Hepatocyte (in vitro differentiated cells): Measurements from ENCODE around the gene C4orf50. TPM values are rescaled to one million over a fixed set of nuclear protein-coding genes. Genes with fewer than 3 reads are reported as not detected.

Experiments used
- DNase-seq: peaks from one replicate; pipeline ENCODE4 v3.0.0-alpha.2; 2016; ENCODE audit warnings: low spot score
- H2AFZ ChIP-seq: fragments of 200-600 bp; sonication (generic); 2 replicates; pipeline ENCODE4 v1.6.0; 2016; ENCODE audit warnings: antibody characterized with exemption, mild to moderate bottlenecking
- H3K27ac ChIP-seq: fragments of 200-600 bp; sonication (generic); 2 replicates; pipeline ENCODE4 v1.5.1; 2016; ENCODE audit warnings: mild to moderate bottlenecking
- H3K27me3 ChIP-seq: fragments of 200-600 bp; sonication (generic); 2 replicates; pipeline ENCODE4 v1.6.1; 2016
- H3K36me3 ChIP-seq: fragments of 200-600 bp; sonication (generic); replicated peaks from 2 replicates; pipeline ENCODE4 v1.5.1; 2016; ENCODE audit warnings: low read depth; ENCODE audit not compliant: insufficient read depth
- H3K4me1 ChIP-seq: fragments of 200-600 bp; sonication (generic); 2 replicates; pipeline ENCODE4 v1.5.1; 2016; ENCODE audit warnings: mild to moderate bottlenecking, moderate library complexity; ENCODE audit not compliant: insufficient read depth
- H3K4me2 ChIP-seq: fragments of 200-600 bp; sonication (generic); 2 replicates; pipeline ENCODE4 v1.6.0; 2016
- H3K4me3 ChIP-seq: fragments of 200-600 bp; sonication (generic); 2 replicates; pipeline ENCODE4 v1.5.1; 2016; ENCODE audit warnings: mild to moderate bottlenecking
- H3K79me2 ChIP-seq: fragments of 200-600 bp; sonication (generic); 2 replicates; pipeline ENCODE4 v1.6.0; 2017; ENCODE audit warnings: mild to moderate bottlenecking
- H3K9me2 ChIP-seq: fragments of 200-600 bp; sonication (generic); replicated peaks from 2 replicates; pipeline ENCODE4 v1.6.0; 2017; ENCODE audit warnings: mild to moderate bottlenecking; ENCODE audit not compliant: insufficient read depth
- H3K9me3 ChIP-seq: fragments of 200-600 bp; sonication (generic); 2 replicates; pipeline ENCODE4 v1.5.1; 2016; ENCODE audit warnings: low read depth, mild to moderate bottlenecking
- H4K20me1 ChIP-seq: fragments of 200-600 bp; sonication (generic); 2 replicates; pipeline ENCODE4 v1.6.0; 2016; ENCODE audit warnings: mild to moderate bottlenecking; ENCODE audit not compliant: insufficient read depth, poor library complexity, severe bottlenecking
- EZH2 ChIP-seq: fragments of 200-600 bp; sonication (generic); IDR thresholded peaks from 2 replicates; pipeline ENCODE4 v1.6.1; 2016; ENCODE audit warnings: antibody characterized with exemption, mild to moderate bottlenecking, borderline replicate concordance
- EZH2phosphoT487 ChIP-seq: fragments of 200-600 bp; sonication (generic); IDR thresholded peaks from one replicate; pipeline ENCODE4 v1.6.1; 2018; ENCODE audit warnings: antibody characterized with exemption, mild to moderate bottlenecking, low read depth, moderate library complexity; ENCODE audit not compliant: unreplicated experiment, severe bottlenecking
- WGBS: methylation state at CpG from one replicate; pipeline ENCODE4 v1.1.6; 2016; ENCODE audit warnings: low lambda C conversion rate; ENCODE audit errors: missing lambda C conversion rate; 5-methylcytosine and 5-hydroxymethylcytosine counted together
- polyA plus RNA-seq: library from polyadenylated mRNA; unstranded; fragments of >200 nt; fragmentation: Nextera tagmentation; extraction: Ambion mirVana; gene quantifications from 2 replicates; pipeline ENCODE4 v1.2.1, GENCODE V29; 2016
- total RNA-seq: library from RNA; depleted of rRNA; stranded (reverse); fragments of >200 nt; gene quantifications from 2 replicates; pipeline ENCODE4 v1.2.3, GENCODE V29; 2014
- TF ChIP-seq, protein P1 (sequence below): fragments of 200-600 bp; sonication (generic); IDR thresholded peaks from 2 replicates; pipeline ENCODE4 v1.5.1; 2016; ENCODE audit warnings: antibody characterized with exemption, mild to moderate bottlenecking; ENCODE audit not compliant: poor library complexity

The C4orf50 gene
- total and polyA plus RNA-seq, 2 experiments from 2014 or later: not detected

DNA sequence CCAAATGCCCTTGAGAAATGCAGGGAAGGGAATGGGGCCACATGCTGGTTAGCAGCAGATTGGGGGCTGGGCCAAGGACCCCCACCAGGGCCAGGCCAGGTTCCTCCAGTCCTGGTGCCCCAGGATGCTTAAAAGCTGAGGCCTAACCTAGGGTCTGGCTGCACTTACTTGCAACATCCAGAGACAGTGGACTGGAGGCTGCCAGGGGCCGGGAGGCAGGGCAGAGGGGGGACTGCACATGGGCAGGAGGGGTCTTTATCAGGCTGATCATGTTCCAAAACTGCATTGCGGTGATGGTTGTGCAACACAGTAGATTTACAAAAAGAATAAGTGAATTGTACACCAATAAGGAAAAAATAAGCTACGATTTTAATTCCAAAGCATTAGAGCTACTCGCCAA is 36.8 kb upstream of the C4orf50 start:
- no peak for TF ChIP-seq EZH2phosphoT487
- no peak for TF ChIP-seq EZH2
- TF ChIP-seq, protein P1, sequence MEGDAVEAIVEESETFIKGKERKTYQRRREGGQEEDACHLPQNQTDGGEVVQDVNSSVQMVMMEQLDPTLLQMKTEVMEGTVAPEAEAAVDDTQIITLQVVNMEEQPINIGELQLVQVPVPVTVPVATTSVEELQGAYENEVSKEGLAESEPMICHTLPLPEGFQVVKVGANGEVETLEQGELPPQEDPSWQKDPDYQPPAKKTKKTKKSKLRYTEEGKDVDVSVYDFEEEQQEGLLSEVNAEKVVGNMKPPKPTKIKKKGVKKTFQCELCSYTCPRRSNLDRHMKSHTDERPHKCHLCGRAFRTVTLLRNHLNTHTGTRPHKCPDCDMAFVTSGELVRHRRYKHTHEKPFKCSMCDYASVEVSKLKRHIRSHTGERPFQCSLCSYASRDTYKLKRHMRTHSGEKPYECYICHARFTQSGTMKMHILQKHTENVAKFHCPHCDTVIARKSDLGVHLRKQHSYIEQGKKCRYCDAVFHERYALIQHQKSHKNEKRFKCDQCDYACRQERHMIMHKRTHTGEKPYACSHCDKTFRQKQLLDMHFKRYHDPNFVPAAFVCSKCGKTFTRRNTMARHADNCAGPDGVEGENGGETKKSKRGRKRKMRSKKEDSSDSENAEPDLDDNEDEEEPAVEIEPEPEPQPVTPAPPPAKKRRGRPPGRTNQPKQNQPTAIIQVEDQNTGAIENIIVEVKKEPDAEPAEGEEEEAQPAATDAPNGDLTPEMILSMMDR: no peak
- Histone ChIP-seq H3K9me3 (no peaks in the 10 kb centered on the region), H3K4me3 (no peak overlapping the region), H3K4me1 (no peaks in the 10 kb centered on the region), H2AFZ (no peak overlapping the region), H3K27ac (no peak overlapping the region), H3K79me2 (no peaks in the 10 kb centered on the region), H3K4me2 (no peak overlapping the region), H3K27me3 (no peaks in the 10 kb centered on the region), H3K36me3 (no peaks in the 10 kb centered on the region), H4K20me1 (no peaks in the 10 kb centered on the region), H3K9me2 (no peaks in the 10 kb centered on the region)
- no peak for DNase-seq
- 97% methylated on average over 4 of the region's 4 CpGs for WGBS

DNA sequence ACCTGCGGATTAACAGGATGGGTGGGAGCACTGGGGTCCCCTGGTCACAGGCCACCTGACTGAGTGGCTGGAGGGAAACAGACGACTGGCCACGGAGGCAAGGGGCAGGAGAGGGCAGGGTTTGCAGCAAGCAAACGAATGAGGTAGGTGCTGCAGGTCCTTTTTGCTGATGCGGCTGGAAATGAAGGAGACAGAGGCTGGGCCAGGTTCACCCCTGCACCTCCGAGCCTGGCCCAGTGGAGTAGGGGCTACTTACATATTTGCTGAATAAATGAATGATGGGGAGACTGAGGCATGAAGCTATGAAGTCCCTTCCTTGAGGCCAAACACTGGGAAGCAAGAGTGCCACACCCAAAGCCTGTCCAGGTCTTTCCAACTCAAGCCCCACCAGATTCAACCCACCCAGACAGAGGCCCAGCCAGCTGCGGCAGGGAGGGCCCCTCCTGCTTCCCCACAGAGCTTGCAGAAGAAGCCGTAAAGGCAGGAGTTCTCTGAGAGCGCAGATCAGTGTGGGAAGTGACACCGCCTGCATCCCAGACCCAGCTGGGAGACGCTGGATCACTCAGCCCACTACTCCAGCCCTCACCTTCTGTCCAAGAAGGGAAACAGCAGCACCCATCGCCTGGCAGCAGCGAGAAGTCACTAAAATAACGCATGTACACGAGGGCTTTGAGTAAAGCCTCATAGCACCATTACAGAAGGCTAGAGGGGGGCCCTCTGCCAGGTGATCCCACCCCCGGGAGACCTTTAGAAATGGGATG is 36.1 kb upstream of the C4orf50 start:
- Histone ChIP-seq H3K9me2 (no peaks in the 10 kb centered on the region), H3K79me2 (no peaks in the 10 kb centered on the region), H3K4me2 (no peak overlapping the region), H3K4me1 (no peaks in the 10 kb centered on the region), H4K20me1 (no peaks in the 10 kb centered on the region), H3K36me3 (no peaks in the 10 kb centered on the region), H3K9me3 (no peaks in the 10 kb centered on the region), H3K27ac (no peak overlapping the region), H3K4me3 (no peak overlapping the region), H2AFZ (no peak overlapping the region), H3K27me3 (no peaks in the 10 kb centered on the region)
- WGBS: 72% methylated on average over 16 of the region's 16 CpGs
- TF ChIP-seq EZH2 (no peak), EZH2phosphoT487 (no peak)
- TF ChIP-seq, protein P1: no peak
- DNase-seq: no peak

DNA sequence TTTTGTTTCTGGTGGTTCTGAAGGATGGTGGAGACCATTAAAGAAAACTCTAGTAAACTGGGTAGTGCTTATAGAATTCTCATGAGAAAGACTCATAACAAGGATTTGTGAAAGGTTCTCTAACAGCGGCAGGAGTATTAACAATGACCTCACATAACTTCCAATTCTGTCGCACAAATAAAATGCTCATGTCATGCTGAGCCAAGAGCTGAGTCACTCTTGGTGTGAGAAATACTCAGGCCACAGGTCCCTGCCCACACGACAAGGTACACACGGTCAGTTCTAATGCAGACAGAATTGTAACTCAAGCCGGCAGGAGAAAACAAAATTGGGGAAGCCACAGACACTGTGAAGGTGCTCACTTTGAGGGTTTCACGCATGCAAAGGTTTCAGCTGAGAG is 34.4 kb upstream of the C4orf50 start:
- no peak overlapping the region for H3K4me2 ChIP-seq
- no peak overlapping the region for H3K27ac ChIP-seq
- TF ChIP-seq EZH2phosphoT487 (no peak), EZH2 (no peak)
- TF ChIP-seq, protein P1: no peak
- no peak overlapping the region for H2AFZ ChIP-seq
- WGBS: 77% methylated on average over 6 of the region's 6 CpGs
- H3K4me3 ChIP-seq: no peak overlapping the region
- peaks cover 10% of the 10 kb centered on the region for H3K27me3 ChIP-seq
- no peaks in the 10 kb centered on the region for H4K20me1 ChIP-seq
- DNase-seq: no peak
- H3K36me3 ChIP-seq: no peaks in the 10 kb centered on the region
- H3K9me3 ChIP-seq: no peaks in the 10 kb centered on the region
- H3K79me2 ChIP-seq: no peaks in the 10 kb centered on the region
- H3K9me2 ChIP-seq: no peaks in the 10 kb centered on the region
- no peaks in the 10 kb centered on the region for H3K4me1 ChIP-seq
